BLaER1 treated with 17β-estradiol and CSF1 and Interleukin-3, amounts not matched to agents 10 nM and 100 nM (cell line): ENCODE data around the gene LSS.
A peak's percentile ranks its signal among the peaks of the same experiment; 100 is the strongest.

Experiments used
- H3K27ac ChIP-seq, 11 experiments: shearing (Covaris generic); formaldehyde crosslinking; 2 replicates each; pipeline ENCODE4 v1.8.1; 2022
- H3K27me3 ChIP-seq, 11 experiments: shearing (Covaris generic); formaldehyde crosslinking; 2 replicates each; pipeline ENCODE4 v1.8.1; 2022
- H3K36me3 ChIP-seq, 11 experiments: shearing (Covaris generic); formaldehyde crosslinking; 2 replicates each; pipeline ENCODE4 v1.8.1; 2022
- H3K4me1 ChIP-seq, 10 experiments: shearing (Covaris generic); formaldehyde crosslinking; 2 replicates each; pipeline ENCODE4 v1.8.1; 2022
- H3K4me2 ChIP-seq, 11 experiments: shearing (Covaris generic); formaldehyde crosslinking; 2 replicates each; pipeline ENCODE4 v1.8.1; 2022
- H3K4me3 ChIP-seq, 10 experiments: shearing (Covaris generic); formaldehyde crosslinking; 2 replicates each; pipeline ENCODE4 v1.8.1; 2022
- H3K9ac ChIP-seq, 11 experiments: shearing (Covaris generic); formaldehyde crosslinking; 2 replicates each; pipeline ENCODE4 v1.8.1; 2022
- H3K9me3 ChIP-seq, 11 experiments: shearing (Covaris generic); formaldehyde crosslinking; replicated peaks in 1 of 11; 2 replicates each; pipeline ENCODE4 v1.8.1; 2022
- H4K20me1 ChIP-seq, 11 experiments: shearing (Covaris generic); formaldehyde crosslinking; 2 replicates each; pipeline ENCODE4 v1.8.1; 2022
- Cebpa-rat ChIP-seq, 11 experiments: shearing (Covaris generic); IDR thresholded peaks; 2 replicates each; pipeline ENCODE4 v1.8.1; 2022

LSS gene

DNA sequence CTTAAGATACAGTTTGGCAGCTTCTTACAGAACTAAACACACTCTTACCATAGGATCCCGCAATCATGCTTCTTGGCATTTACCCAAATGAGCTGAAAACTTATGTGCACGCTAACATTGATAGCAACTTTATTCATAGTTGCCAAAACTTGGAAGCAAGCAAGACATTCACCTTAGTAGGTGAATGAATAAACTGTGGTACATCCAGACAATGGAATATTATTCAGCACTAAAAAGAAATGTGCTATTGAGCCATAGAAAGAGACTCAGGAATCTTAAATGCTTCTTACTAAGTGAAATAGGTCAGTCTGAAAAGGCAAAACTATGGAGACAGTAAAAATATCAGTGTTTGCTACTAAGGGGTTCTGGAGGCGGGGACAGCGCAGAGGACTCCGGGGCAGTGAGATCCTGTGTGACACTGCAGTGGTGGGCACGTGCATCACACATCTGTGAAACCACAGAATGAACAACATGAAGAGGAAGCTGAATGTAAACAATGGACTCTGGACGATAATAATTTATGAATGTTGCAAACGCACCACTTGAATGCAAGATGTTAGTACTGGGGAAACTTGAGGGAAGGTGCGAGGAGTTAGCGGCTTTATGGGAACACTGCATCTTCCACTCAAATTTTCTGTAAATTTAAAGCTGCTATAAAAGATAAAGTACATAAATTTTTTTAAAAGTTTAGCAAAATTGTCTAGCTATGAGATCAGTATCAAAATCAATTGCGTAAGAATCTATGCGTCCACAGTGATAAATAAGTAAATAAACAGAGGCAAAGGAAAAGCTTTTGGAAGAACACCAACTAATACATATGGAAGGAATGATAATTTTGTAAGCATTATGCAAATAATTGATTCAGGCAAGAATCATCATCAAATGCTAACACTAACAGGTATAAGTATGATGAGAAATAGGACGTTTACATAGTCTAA, 28.9 kb downstream of the LSS start:
- Histone ChIP-seq H3K4me2 (no peak overlapping the region), H3K9me3 (peaks cover 0 to 7% (median 3%) of the 10 kb centered on the region in 11 experiments; a peak in 5 of 22 replicates), H3K4me1 (peaks cover 0 to 2% (median 0%) of the 10 kb centered on the region in 10 experiments; a peak in 6 of 20 replicates), H3K4me3 (no peak overlapping the region), H3K9ac (no peak overlapping the region), H3K36me3 (peaks cover 37 to 92% (median 68%) of the 10 kb centered on the region in 11 experiments), H3K27ac (no peak overlapping the region), H3K27me3 (no peaks in the 10 kb centered on the region), H4K20me1 (peaks cover 0 to 21% (median 0%) of the 10 kb centered on the region in 11 experiments; a peak in 4 of 22 replicates)
- no peak for TF ChIP-seq Cebpa-rat (IDR thresholded peaks at IDR 0.05)

DNA sequence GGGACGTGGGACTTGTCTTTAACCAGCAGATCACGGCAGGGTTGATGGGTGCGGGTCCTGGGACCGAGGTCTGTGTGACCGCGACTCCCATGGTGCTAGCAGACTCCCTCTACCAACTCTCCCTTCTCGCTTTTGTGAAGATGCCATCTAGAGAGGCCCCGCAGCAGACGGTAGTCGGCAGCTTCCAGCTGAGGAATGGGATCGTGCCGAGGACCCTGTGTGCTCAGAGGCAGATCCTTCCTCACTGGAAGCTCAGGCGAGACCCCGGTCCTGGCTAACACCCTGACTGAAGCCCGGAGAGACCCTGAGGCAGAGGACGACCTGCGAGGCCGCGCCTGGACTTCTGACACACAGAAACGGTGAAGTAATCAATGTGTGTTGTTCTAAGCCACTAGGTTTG, 31.8 kb downstream of the LSS start:
- no peaks in the 10 kb centered on the region for H3K27me3 ChIP-seq
- H4K20me1 ChIP-seq: peaks cover 0 to 31% (median 0%) of the 10 kb centered on the region in 11 experiments; a peak in 5 of 22 replicates
- no peak overlapping the region for H3K4me3 ChIP-seq
- H3K36me3 ChIP-seq: peaks cover 55 to 97% (median 72%) of the 10 kb centered on the region in 11 experiments
- no peak overlapping the region for H3K9ac ChIP-seq
- TF ChIP-seq Cebpa-rat (IDR thresholded peaks at IDR 0.05): no peak
- no peak overlapping the region for H3K27ac ChIP-seq
- H3K4me1 ChIP-seq: peaks cover 0 to 10% (median under 1%) of the 10 kb centered on the region in 10 experiments; a peak in 7 of 20 replicates
- no peak overlapping the region for H3K4me2 ChIP-seq
- H3K9me3 ChIP-seq: peaks cover 0 to 7% (median 3%) of the 10 kb centered on the region in 11 experiments; a peak in 5 of 22 replicates

DNA sequence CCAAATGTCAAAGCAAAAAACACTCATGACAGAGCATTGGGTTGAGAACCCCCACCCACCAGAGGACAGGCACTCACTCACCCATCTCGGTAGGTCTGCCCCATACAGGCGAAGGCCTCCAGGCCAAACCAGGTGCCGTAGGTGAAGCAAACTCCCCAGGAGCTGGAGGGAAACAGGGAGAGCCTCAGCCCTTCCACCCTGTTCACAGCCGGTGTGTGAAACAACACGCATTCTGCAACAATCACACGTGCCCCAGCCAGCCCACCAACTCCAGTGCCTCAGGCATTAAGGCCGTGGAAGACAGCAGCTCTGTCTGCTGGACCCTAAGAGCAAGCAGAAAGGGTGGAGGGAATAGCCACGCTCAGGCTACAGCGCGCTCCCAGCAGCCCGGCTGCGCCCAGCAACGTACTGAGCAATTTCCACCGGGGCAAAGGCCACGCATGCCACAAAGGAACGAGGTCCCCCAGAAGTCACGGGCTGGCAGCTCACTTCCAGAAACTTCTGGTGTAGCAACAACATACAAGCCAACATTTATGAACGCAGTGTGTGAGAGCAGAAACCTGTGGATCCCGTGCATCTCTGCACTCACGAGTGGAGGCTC, 32.9 kb downstream of the LSS start:
- TF ChIP-seq Cebpa-rat (IDR thresholded peaks at IDR 0.05): no peak
- no peak overlapping the region for H3K9ac ChIP-seq
- H3K4me2 ChIP-seq: no peak overlapping the region
- peaks cover 0 to 39% (median 0%) of the 10 kb centered on the region in 11 experiments; a peak in 5 of 22 replicates for H4K20me1 ChIP-seq
- H3K36me3 ChIP-seq: peaks cover 58 to 99% (median 77%) of the 10 kb centered on the region in 11 experiments
- H3K4me1 ChIP-seq: peaks cover 0 to 14% (median 3%) of the 10 kb centered on the region in 10 experiments; a peak in 8 of 20 replicates
- H3K4me3 ChIP-seq: no peak overlapping the region
- no peaks in the 10 kb centered on the region for H3K27me3 ChIP-seq
- H3K27ac ChIP-seq: no peak overlapping the region
- peaks cover 0 to 7% (median 3%) of the 10 kb centered on the region in 11 experiments; a peak in 5 of 22 replicates for H3K9me3 ChIP-seq

DNA sequence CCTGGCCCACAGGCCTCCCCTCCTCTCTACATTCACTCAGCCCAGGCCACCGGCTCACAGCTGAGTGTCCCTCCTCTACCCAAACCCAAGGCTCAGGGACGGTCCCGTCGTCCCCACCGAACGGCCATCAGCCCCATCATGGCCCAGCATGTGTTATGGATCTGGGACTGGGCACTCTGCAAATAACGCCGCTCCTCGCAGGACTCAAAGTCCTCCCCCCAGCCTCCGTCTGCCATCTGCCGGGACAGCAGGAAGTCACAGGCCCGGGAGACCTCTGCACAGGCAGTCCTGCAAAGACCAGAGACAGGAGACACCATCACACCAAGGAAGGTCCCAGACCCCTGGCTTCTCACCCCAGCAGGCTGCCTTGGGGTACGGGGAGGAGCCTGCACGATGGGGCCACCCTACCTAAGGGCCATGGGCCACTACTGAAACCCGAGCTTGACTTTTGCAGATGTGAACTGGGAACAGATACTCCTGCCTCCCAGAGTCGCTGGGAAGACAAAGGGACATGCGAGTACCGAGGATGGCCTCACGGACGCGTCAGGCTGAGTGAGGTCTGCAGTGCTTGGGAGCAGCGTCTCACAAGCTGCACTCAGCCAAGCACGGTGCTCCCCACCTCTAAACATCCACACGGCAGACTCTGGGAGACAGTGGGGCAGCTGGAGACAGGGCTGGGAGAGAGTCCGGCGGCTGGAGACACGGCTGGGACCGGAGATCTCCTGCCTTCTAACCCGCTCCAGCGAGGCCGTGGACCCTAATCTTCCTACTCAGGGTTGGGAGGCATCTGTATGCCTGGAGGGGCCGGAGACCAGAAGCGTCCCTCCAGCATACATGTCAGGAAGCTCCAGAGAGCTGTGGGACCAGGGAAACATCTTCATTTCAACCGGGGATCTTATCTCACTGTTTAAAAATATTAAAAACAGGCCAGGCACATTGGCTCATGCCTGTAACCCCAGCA, 33.9 kb downstream of the LSS start:
- Histone ChIP-seq H3K9me3 (peaks cover 0 to 6% (median 1%) of the 10 kb centered on the region in 11 experiments; a peak in 5 of 22 replicates), H3K27ac (no peak overlapping the region), H3K9ac (peak overlapping the region in 3 of 11 experiments; percentile 3 to 26 (median 16); a peak in 1 of 22 replicates), H3K4me1 (peaks cover 0 to 14% (median 3%) of the 10 kb centered on the region in 10 experiments; a peak in 8 of 20 replicates), H4K20me1 (peaks cover 0 to 44% (median 0%) of the 10 kb centered on the region in 11 experiments; a peak in 5 of 22 replicates), H3K36me3 (peaks cover 49 to 99% (median 77%) of the 10 kb centered on the region in 11 experiments), H3K4me3 (no peak overlapping the region), H3K27me3 (no peaks in the 10 kb centered on the region), H3K4me2 (peak overlapping the region in 3 of 11 experiments; percentile 3 to 21 (median 3); a peak in 2 of 22 replicates)
- no peak for TF ChIP-seq Cebpa-rat (IDR thresholded peaks at IDR 0.05)

DNA sequence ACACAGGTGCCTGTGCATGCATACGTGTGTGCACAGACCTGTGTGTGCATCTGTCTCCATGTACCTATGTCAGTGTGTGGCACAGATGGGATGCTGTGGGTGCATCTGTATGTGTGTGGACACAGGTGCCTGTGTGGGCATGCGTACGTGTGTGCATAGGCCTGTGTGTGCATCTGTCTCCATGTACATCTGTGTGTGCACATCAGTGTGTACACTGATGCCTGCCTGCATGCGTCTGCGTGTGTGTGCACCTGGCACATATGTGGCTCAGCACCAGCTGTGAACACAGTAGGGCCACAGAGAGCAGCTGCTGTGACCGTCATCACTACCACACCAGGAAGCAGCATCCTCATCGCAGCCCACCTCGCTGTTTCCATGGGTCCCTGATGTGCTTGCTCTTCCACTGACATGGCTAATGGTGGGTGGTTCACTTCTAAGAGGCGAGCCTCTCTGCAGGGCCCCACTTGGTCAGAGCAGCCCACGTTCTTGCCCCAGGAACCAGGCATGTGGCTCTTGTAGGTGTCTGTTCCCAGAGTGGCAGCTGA, 34.7 kb downstream of the LSS start:
- peaks cover 41 to 99% (median 71%) of the 10 kb centered on the region in 11 experiments for H3K36me3 ChIP-seq

DNA sequence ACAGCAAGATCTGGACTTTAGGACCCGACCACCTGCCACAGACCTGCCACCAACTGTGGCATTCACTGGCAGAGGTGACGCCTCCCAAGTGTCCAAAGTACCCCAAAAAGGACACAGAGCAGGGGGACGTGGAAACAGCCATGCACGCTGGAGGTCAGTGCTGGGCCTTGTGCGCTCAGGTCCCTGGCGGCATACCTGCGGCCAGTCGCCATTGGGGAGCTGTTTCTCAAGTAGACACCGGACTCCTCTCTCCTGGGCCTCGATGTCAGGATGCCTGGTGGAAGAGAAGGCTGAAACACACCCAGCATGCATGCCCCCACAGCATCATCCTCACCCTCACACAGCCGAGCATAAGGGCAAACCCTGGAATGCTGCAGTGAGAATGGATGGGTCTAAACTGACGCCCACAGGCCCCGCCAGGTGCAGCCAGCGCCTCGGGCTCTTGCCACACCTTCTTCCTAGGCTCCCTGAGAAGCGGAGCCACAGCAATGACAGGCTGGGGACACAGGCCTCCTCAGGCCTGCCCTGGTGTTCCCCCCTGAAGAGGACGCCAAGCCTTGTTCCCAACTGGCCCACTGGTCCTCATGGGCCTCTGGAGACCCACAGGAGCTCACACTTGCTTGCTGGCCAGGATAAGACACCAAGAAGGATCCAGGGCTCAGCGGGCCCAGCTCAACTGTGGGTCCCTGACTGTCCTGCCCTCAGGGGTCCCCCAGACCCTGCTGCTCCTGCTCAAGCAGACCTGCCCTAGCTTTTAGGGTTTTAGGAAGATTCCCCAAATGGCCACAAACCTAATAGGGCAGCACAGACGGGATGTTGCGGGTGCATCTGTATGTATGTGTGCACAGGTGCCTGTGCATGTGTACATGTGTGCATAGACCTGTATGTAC, 36.6 kb downstream of the LSS start:
- H3K36me3 ChIP-seq: peaks cover 31 to 95% (median 63%) of the 10 kb centered on the region in 11 experiments
- H3K9ac ChIP-seq: no peak overlapping the region
- peaks cover 0 to 55% (median 0%) of the 10 kb centered on the region in 11 experiments; a peak in 4 of 22 replicates for H4K20me1 ChIP-seq
- peaks cover 0 to 19% (median 9%) of the 10 kb centered on the region in 10 experiments; a peak in 13 of 20 replicates for H3K4me1 ChIP-seq
- no peaks in the 10 kb centered on the region for H3K9me3 ChIP-seq
- TF ChIP-seq Cebpa-rat (IDR thresholded peaks at IDR 0.05): no peak
- no peaks in the 10 kb centered on the region for H3K27me3 ChIP-seq
- no peak overlapping the region for H3K27ac ChIP-seq
- H3K4me3 ChIP-seq: no peak overlapping the region
- no peak overlapping the region for H3K4me2 ChIP-seq

More for the DNA sequence above, 34.7 kb downstream of the LSS start:
- Histone ChIP-seq H3K9ac (no peak overlapping the region), H3K27ac (no peak overlapping the region), H3K4me3 (no peak overlapping the region), H3K27me3 (no peaks in the 10 kb centered on the region), H3K4me1 (peaks cover 0 to 14% (median 6%) of the 10 kb centered on the region in 10 experiments; a peak in 12 of 20 replicates), H3K4me2 (0 out of 22 replicates have a peak overlapping the region, but pooled peaks of 1 of the 11 experiments have one; percentile 21), H4K20me1 (peaks cover 0 to 51% (median 0%) of the 10 kb centered on the region in 11 experiments; a peak in 5 of 22 replicates), H3K9me3 (no peaks in the 10 kb centered on the region)
- TF ChIP-seq Cebpa-rat (IDR thresholded peaks at IDR 0.05): no peak

DNA sequence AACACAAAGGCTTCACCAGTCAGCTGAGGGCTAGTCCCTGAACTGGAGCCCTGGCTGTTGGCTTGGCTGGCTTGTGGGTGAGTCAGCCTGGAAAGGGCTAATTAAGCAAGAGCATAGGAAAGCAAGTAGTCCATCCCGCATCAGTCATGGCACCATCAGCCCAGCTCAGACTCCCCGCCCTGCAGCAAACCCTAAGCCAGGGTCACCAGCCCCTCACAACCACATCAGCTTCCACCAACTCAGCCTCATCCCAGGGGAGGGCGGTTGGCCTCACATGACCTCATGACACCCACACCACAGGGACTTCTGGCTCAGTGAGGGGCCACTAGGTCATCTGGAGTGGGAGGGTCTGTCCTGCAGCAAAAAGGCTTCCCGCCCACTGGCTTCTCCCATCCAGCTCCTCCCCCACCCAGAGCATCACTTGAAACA, 37.3 kb downstream of the LSS start:
- no peaks in the 10 kb centered on the region for H3K9me3 ChIP-seq
- H3K9ac ChIP-seq: no peak overlapping the region
- H4K20me1 ChIP-seq: peaks cover 0 to 55% (median 0%) of the 10 kb centered on the region in 11 experiments; a peak in 4 of 22 replicates
- TF ChIP-seq Cebpa-rat (IDR thresholded peaks at IDR 0.05): no peak
- H3K27ac ChIP-seq: no peak overlapping the region
- no peak overlapping the region for H3K4me3 ChIP-seq
- no peak overlapping the region for H3K4me2 ChIP-seq
- H3K4me1 ChIP-seq: peaks cover 0 to 19% (median 9%) of the 10 kb centered on the region in 10 experiments; a peak in 13 of 20 replicates
- no peaks in the 10 kb centered on the region for H3K27me3 ChIP-seq
- peaks cover 27 to 88% (median 57%) of the 10 kb centered on the region in 11 experiments for H3K36me3 ChIP-seq
